Measurements from ENCODE around the gene ZNF276.
A peak's percentile ranks its signal among the peaks of the same experiment; 100 is the strongest.
"Not testable (repeated sequence)": the region's sequence is repeated elsewhere in the genome, so short reads cannot be mapped to it uniquely, and the experiment has no call there.

ZNF276 gene

GRCh38 chr16:89782489-89782888 is 61.2 kb downstream of the ZNF276 start:
- no peak for DNase-seq (ENCODE audit: low spot score)

- not testable (repeated sequence) for DNase-seq (ENCODE audit: low spot score)
Observed at GRCh38 chr16:89783952-89784351, 62.6 kb downstream of the ZNF276 start.

- no peak for DNase-seq (ENCODE audit: low spot score)
Observed at GRCh38 chr16:89784406-89784805, 63.1 kb downstream of the ZNF276 start.

GRCh38 chr16:89785523-89786155 is 64.3 kb downstream of the ZNF276 start:
- DNase-seq (ENCODE audit: low spot score) = no peak

- DNase-seq (ENCODE audit: low spot score) = peak; percentile 34
Observed at GRCh38 chr16:89786474-89787364, 65.4 kb downstream of the ZNF276 start.

GRCh38 chr16:89787365-89787805 is 66.0 kb downstream of the ZNF276 start:
- DNase-seq (ENCODE audit: low spot score) = no peak

All from hematopoietic multipotent progenitor cell treated with erythropoietin and hydrocortisone succinate and interleukin-3 and kit ligand, for 15 days (in vitro differentiated cells).